ENCODE measurements around the gene ALK.

GRCh38 chr2:29220506-29221270 is 700.7 kb downstream of the ALK start:
- no peak for TF ChIP-seq CTCF (conservative IDR thresholded peaks at IDR 0.05)
- no peak for TF ChIP-seq ZFX (IDR thresholded peaks at IDR 0.05)
